Measurements from ENCODE around the gene TBX3. TPM values are rescaled to one million over a fixed set of nuclear protein-coding genes. Genes with fewer than 3 reads are reported as not detected.
"Not testable (repeated sequence)": the region's sequence is repeated elsewhere in the genome, so short reads cannot be mapped to it uniquely, and the experiment has no call there.

Gene TBX3
- total RNA-seq (under 1 TPM in 3 of 5 donors, not detected in 2; 0.26 to 0.44 (median 0.41) TPM), total RNA-seq (0 to 0.17 (median 0) reads per million in 29 experiments)
- 0.15 TPM for total RNA-seq (2013)

GRCh38 chr12:114684098-114684869 is at the start of gene TBX3:
Gene TBX3, minus strand, starts transcription at chr12:114684175. Its CDS starts 975 bp downstream, at chr12:114683200.
- Histone ChIP-seq H3K9me3 (no peaks in the 10 kb centered on the region), H3K27me3 (replicated peaks in 1 of 2; ENCODE audit: control insufficient read depth in 2 of 2, extremely low read depth in 1 of 2, insufficient read depth in 2 of 2, low read length in 1 of 2) (peaks cover 29 to 76% of the 10 kb centered on the region in 2 experiments), H3K4me3 (ENCODE audit: control insufficient read depth in 1 of 2, extremely low read depth in 1 of 2, low read length in 1 of 2) (peak within 1 kb of the TSS; percentile 22 to 67), H3K27ac (ENCODE audit: low read length) (no peak within 1 kb of the TSS), H3K36me3 (ENCODE audit: control insufficient read depth in 2 of 2, extremely low read depth in 1 of 2, insufficient read depth in 1 of 2, low read length in 1 of 2) (no peaks in the 10 kb centered on the region), H3K4me1 (ENCODE audit: control insufficient read depth in 1 of 2, extremely low read depth in 1 of 2, insufficient read depth in 2 of 2, low read length in 2 of 2) (peaks cover 0 to 33% of the 10 kb centered on the region in 2 experiments)
- peak in 3 of 4 experiments; percentile 37 to 88 (median 68) for ATAC-seq (replicated peaks in 1 of 4)
- Mint-ChIP-seq H3K4me1 (peaks cover 40 to 43% (median 41%) of the 10 kb centered on the region in 3 donors), H3K27ac (peak within 1 kb of the TSS in 1 of 2 donors; percentile 77), H3K9me3 (no peaks in the 10 kb centered on the region), H3K4me3 (peak within 1 kb of the TSS; percentile 73 to 93 (median 79)), H3K36me3 (no peaks in the 10 kb centered on the region), H3K27me3 (peaks cover 80 to 95% of the 10 kb centered on the region in 2 donors)
- ChIA-PET CTCF (interaction anchor here in 1 of 2 donors (0.6 kb wide), 1 partner anchor 209 kb away, joined by 3 read pairs; no protein-coding TSS in a partner anchor), POLR2A (interaction anchor here in 1 of 2 donors (0.5 kb wide), 1 partner anchor 19 kb away, joined by 10 read pairs; no protein-coding TSS in a partner anchor)
- WGBS (ENCODE audit: insufficient coverage): 3% methylated on average over 67 of the region's 76 CpGs
- peak in 27 of 35 experiments; percentile 2 to 41 (median 16) for DNase-seq

GRCh38 chr12:114732426-114733030 is 48.6 kb upstream of the TBX3 start:
- Histone ChIP-seq H3K36me3 (ENCODE audit: control insufficient read depth in 2 of 2, extremely low read depth in 1 of 2, insufficient read depth in 1 of 2, low read length in 1 of 2) (no peaks in the 10 kb centered on the region), H3K27ac (ENCODE audit: low read length) (no peak overlapping the region), H3K9me3 (no peaks in the 10 kb centered on the region), H3K27me3 (replicated peaks in 1 of 2; ENCODE audit: control insufficient read depth in 2 of 2, extremely low read depth in 1 of 2, insufficient read depth in 2 of 2, low read length in 1 of 2) (peaks cover 0 to 41% of the 10 kb centered on the region in 2 experiments), H3K4me3 (ENCODE audit: control insufficient read depth in 1 of 2, extremely low read depth in 1 of 2, low read length in 1 of 2) (no peak overlapping the region), H3K4me1 (ENCODE audit: control insufficient read depth in 1 of 2, extremely low read depth in 1 of 2, insufficient read depth in 2 of 2, low read length in 2 of 2) (no peaks in the 10 kb centered on the region)
- Mint-ChIP-seq H3K27me3 (peaks cover 19 to 32% of the 10 kb centered on the region in 2 donors), H3K27ac (no peak overlapping the region), H3K9me3 (no peaks in the 10 kb centered on the region), H3K36me3 (no peaks in the 10 kb centered on the region), H3K4me1 (peaks cover 0 to 1% (median 0%) of the 10 kb centered on the region in 3 donors), H3K4me3 (no peak overlapping the region)
- ChIA-PET POLR2A (no interaction called here), CTCF (no interaction called here)
- 20% methylated on average over 2 of the region's 4 CpGs for WGBS (ENCODE audit: insufficient coverage)
- no peak for ATAC-seq (replicated peaks in 1 of 4)
- no peak for DNase-seq

- Histone ChIP-seq H3K4me3 (ENCODE audit: control insufficient read depth in 1 of 2, extremely low read depth in 1 of 2, low read length in 1 of 2) (no peak overlapping the region), H3K4me1 (ENCODE audit: control insufficient read depth in 1 of 2, extremely low read depth in 1 of 2, insufficient read depth in 2 of 2, low read length in 2 of 2) (no peaks in the 10 kb centered on the region), H3K27ac (ENCODE audit: low read length) (no peak overlapping the region), H3K36me3 (ENCODE audit: control insufficient read depth in 2 of 2, extremely low read depth in 1 of 2, insufficient read depth in 1 of 2, low read length in 1 of 2) (no peaks in the 10 kb centered on the region), H3K27me3 (replicated peaks in 1 of 2; ENCODE audit: control insufficient read depth in 2 of 2, extremely low read depth in 1 of 2, insufficient read depth in 2 of 2, low read length in 1 of 2) (peaks cover 0 to 16% of the 10 kb centered on the region in 2 experiments), H3K9me3 (no peaks in the 10 kb centered on the region)
- CTCF ChIA-PET: no interaction called here
- no peaks in the 10 kb centered on the region for H3K9me3 Mint-ChIP-seq
- POLR2A ChIA-PET: no interaction called here
- H3K27ac Mint-ChIP-seq: no peak overlapping the region
- ATAC-seq (replicated peaks in 1 of 4) (no peak), DNase-seq (no peak)
- 56% methylated on average over 3 of the region's 3 CpGs for WGBS (ENCODE audit: insufficient coverage)
- no peaks in the 10 kb centered on the region for H3K36me3 Mint-ChIP-seq
- H3K27me3 Mint-ChIP-seq: peaks cover 8 to 18% of the 10 kb centered on the region in 2 donors
- no peak overlapping the region for H3K4me3 Mint-ChIP-seq
- no peaks in the 10 kb centered on the region for H3K4me1 Mint-ChIP-seq
Measured at GRCh38 chr12:114729731-114730130, 45.8 kb upstream of the TBX3 start.

GRCh38 chr12:114726092-114726710 is 42.2 kb upstream of the TBX3 start:
- H3K4me1 Mint-ChIP-seq: no peaks in the 10 kb centered on the region
- Histone ChIP-seq H3K9me3 (no peaks in the 10 kb centered on the region), H3K4me1 (ENCODE audit: control insufficient read depth in 1 of 2, extremely low read depth in 1 of 2, insufficient read depth in 2 of 2, low read length in 2 of 2) (no peaks in the 10 kb centered on the region), H3K27me3 (replicated peaks in 1 of 2; ENCODE audit: control insufficient read depth in 2 of 2, extremely low read depth in 1 of 2, insufficient read depth in 2 of 2, low read length in 1 of 2) (peaks cover 0 to under 1% of the 10 kb centered on the region in 2 experiments), H3K36me3 (ENCODE audit: control insufficient read depth in 2 of 2, extremely low read depth in 1 of 2, insufficient read depth in 1 of 2, low read length in 1 of 2) (no peaks in the 10 kb centered on the region), H3K4me3 (ENCODE audit: control insufficient read depth in 1 of 2, extremely low read depth in 1 of 2, low read length in 1 of 2) (no peak overlapping the region), H3K27ac (ENCODE audit: low read length) (no peak overlapping the region)
- H3K36me3 Mint-ChIP-seq: no peaks in the 10 kb centered on the region
- ATAC-seq (replicated peaks in 1 of 4) (no peak), DNase-seq (no peak)
- POLR2A ChIA-PET: no interaction called here
- H3K4me3 Mint-ChIP-seq: no peak overlapping the region
- no peak overlapping the region for H3K27ac Mint-ChIP-seq
- 65% methylated on average over 5 of the region's 7 CpGs for WGBS (ENCODE audit: insufficient coverage)
- CTCF ChIA-PET: no interaction called here
- no peaks in the 10 kb centered on the region for H3K9me3 Mint-ChIP-seq
- H3K27me3 Mint-ChIP-seq: peaks cover 0 to 2% of the 10 kb centered on the region in 2 donors

- H3K9me3 Mint-ChIP-seq; H3K27me3 ChIP-seq (replicated peaks in 1 of 2; ENCODE audit: control insufficient read depth in 2 of 2, extremely low read depth in 1 of 2, insufficient read depth in 2 of 2, low read length in 1 of 2); H3K4me1 Mint-ChIP-seq; H3K4me1 ChIP-seq (ENCODE audit: control insufficient read depth in 1 of 2, extremely low read depth in 1 of 2, insufficient read depth in 2 of 2, low read length in 2 of 2); H3K4me3 Mint-ChIP-seq; DNase-seq; ATAC-seq (replicated peaks in 1 of 4); H3K27ac ChIP-seq (ENCODE audit: low read length); H3K36me3 Mint-ChIP-seq; H3K27me3 Mint-ChIP-seq; H3K36me3 ChIP-seq (ENCODE audit: control insufficient read depth in 2 of 2, extremely low read depth in 1 of 2, insufficient read depth in 1 of 2, low read length in 1 of 2); H3K27ac Mint-ChIP-seq; CTCF ChIA-PET; H3K9me3 ChIP-seq; H3K4me3 ChIP-seq (ENCODE audit: control insufficient read depth in 1 of 2, extremely low read depth in 1 of 2, low read length in 1 of 2): not testable (repeated sequence)
- POLR2A ChIA-PET: interaction anchor here in 1 of 2 donors (0.7 kb wide), 1 partner anchor 11 kb away, joined by 6 read pairs; no protein-coding TSS in a partner anchor
- no CpG with 5 or more reads among the region's 5 CpGs for WGBS (ENCODE audit: insufficient coverage)
Measured at GRCh38 chr12:114722176-114722575, 38.2 kb upstream of the TBX3 start.

- Histone ChIP-seq H3K36me3 (ENCODE audit: control insufficient read depth in 2 of 2, extremely low read depth in 1 of 2, insufficient read depth in 1 of 2, low read length in 1 of 2) (no peaks in the 10 kb centered on the region), H3K4me1 (ENCODE audit: control insufficient read depth in 1 of 2, extremely low read depth in 1 of 2, insufficient read depth in 2 of 2, low read length in 2 of 2) (no peaks in the 10 kb centered on the region), H3K27me3 (replicated peaks in 1 of 2; ENCODE audit: control insufficient read depth in 2 of 2, extremely low read depth in 1 of 2, insufficient read depth in 2 of 2, low read length in 1 of 2) (peaks cover 0 to 6% of the 10 kb centered on the region in 2 experiments), H3K27ac (ENCODE audit: low read length) (no peak overlapping the region), H3K9me3 (no peaks in the 10 kb centered on the region), H3K4me3 (ENCODE audit: control insufficient read depth in 1 of 2, extremely low read depth in 1 of 2, low read length in 1 of 2) (no peak overlapping the region)
- ATAC-seq (replicated peaks in 1 of 4): no peak
- no peaks in the 10 kb centered on the region for H3K36me3 Mint-ChIP-seq
- no peak overlapping the region for H3K4me3 Mint-ChIP-seq
- no peaks in the 10 kb centered on the region for H3K4me1 Mint-ChIP-seq
- DNase-seq: no peak
- POLR2A ChIA-PET: no interaction called here
- WGBS (ENCODE audit: insufficient coverage): 63% methylated on average over 1 of the region's 7 CpGs
- H3K9me3 Mint-ChIP-seq: peaks cover 0 to 2% (median 0%) of the 10 kb centered on the region in 3 donors
- CTCF ChIA-PET: no interaction called here
- H3K27me3 Mint-ChIP-seq: peaks cover 0 to 3% of the 10 kb centered on the region in 2 donors
- H3K27ac Mint-ChIP-seq: no peak overlapping the region
Measured at GRCh38 chr12:114721266-114721665, 37.3 kb upstream of the TBX3 start.

All from T-cell (primary cell).